Sigmoid colon (tissue), 7 donors: ENCODE data around the gene ECE2. TPM values are rescaled to one million over a fixed set of nuclear protein-coding genes. Genes with fewer than 3 reads are reported as not detected.

Source experiments
- DNase-seq: peaks from one replicate; pipeline ENCODE4 v3.0.0-alpha.2; 2019
- H3K27ac ChIP-seq, 4 donors: fragments of 200-600 bp; sonication (generic); one replicate each; pipeline ENCODE4 v1.5.1; 2016 to 2019; ENCODE audit warnings: mild to moderate bottlenecking in 1 of 4
- H3K27me3 ChIP-seq, 3 donors: fragments of 200-600 bp; sonication (generic); one replicate each; pipeline ENCODE4 v1.5.1; 2019; ENCODE audit warnings: mild to moderate bottlenecking in 1 of 3
- H3K36me3 ChIP-seq, 4 donors: fragments of 200-600 bp; sonication (generic); one replicate each; pipeline ENCODE4 v1.5.1; 2016 to 2019
- H3K4me1 ChIP-seq, 4 donors: fragments of 200-600 bp; sonication (generic); one replicate each; pipeline ENCODE4 v1.5.1; 2017 to 2019
- H3K4me3 ChIP-seq, 4 donors: fragments of 200-600 bp; sonication (generic); one replicate each; pipeline ENCODE4 v1.5.1; 2017 to 2019; ENCODE audit warnings: mild to moderate bottlenecking in 2 of 4, moderate library complexity in 1 of 4
- H3K9me3 ChIP-seq, 4 donors: fragments of 200-600 bp in 3 of 4; sonication (generic) in 3 of 4; one replicate each; pipeline versions ENCODE4 v1.5.1 to v1.6.1; 2013 to 2019
- CTCF ChIP-seq, 4 experiments: fragments of 450-650 bp in 3 of 4; fragments of 200-600 bp in 1 of 4; IDR thresholded peaks; one replicate each; pipeline ENCODE4 v1.5.1; 2016 to 2019; ENCODE audit warnings: antibody characterized with exemption in 4 of 4, mild to moderate bottlenecking in 3 of 4, moderate library complexity in 2 of 4
- EP300 ChIP-seq, 4 donors: sonication (generic); formaldehyde crosslinking; IDR thresholded peaks; one replicate each; pipeline ENCODE4 v1.6.1; 2017; ENCODE audit warnings: antibody characterized with exemption in 4 of 4
- POLR2A ChIP-seq, 2 donors: fragments of 450-650 bp; IDR thresholded peaks; one replicate each; pipeline ENCODE4 v1.6.1; 2016; ENCODE audit warnings: antibody characterized with exemption in 2 of 2, mild to moderate bottlenecking in 2 of 2, moderate library complexity in 2 of 2
- POLR2AphosphoS5 ChIP-seq, 4 donors: sonication (generic); formaldehyde crosslinking; IDR thresholded peaks; one replicate each; pipeline ENCODE4 v1.6.1; 2017; ENCODE audit warnings: antibody characterized with exemption in 4 of 4
- WGBS, 2 donors: extraction: QIAGEN DNeasy Blood & Tissue Kit; methylation state at CpG; one replicate each; pipeline ENCODE4 v1.1.7; 2013; 5-methylcytosine and 5-hydroxymethylcytosine counted together
- intact Hi-C: fragments of 100-400 bp; cut with DNase I; formaldehyde crosslinking; loops from one replicate; pipeline ENCODE4 v1.15.1; 2023
- polyA plus RNA-seq, 3 donors: library from polyadenylated mRNA; stranded (reverse); fragments of 200-250 nt; gene quantifications; one replicate each; pipeline ENCODE4 v1.2.3, GENCODE V29; 2013
- total RNA-seq, 4 donors: library from RNA; depleted of rRNA; stranded (reverse); fragments of >200 nt; gene quantifications; one replicate each; pipeline ENCODE4 v1.1.0, GENCODE V29; 2016
- donor health status: healthy with polysubstance abuse.
- donor health status: Bipolar disorder and iron deficiency.
- donor health status: healthy.

ECE2 gene
- total and polyA plus RNA-seq, 7 donors, result 0.49 to 2.9 (median 1.1) TPM; not detected in 2

- intact Hi-C loops, result no loop called here
- H3K9me3 ChIP-seq, result no peaks in the 10 kb centered on the region
- DNase-seq, result no peak
- TF ChIP-seq EP300 (IDR thresholded peaks at IDR 0.05), result no peak
- TF ChIP-seq POLR2AphosphoS5 (IDR thresholded peaks at IDR 0.05), result no peak
- no peak for TF ChIP-seq POLR2A (IDR thresholded peaks at IDR 0.05)
- TF ChIP-seq CTCF (IDR thresholded peaks at IDR 0.05), result no peak
- H3K27me3 ChIP-seq, result peaks cover 0 to 29% (median 22%) of the 10 kb centered on the region in 3 donors
- H3K4me3 ChIP-seq, result no peak overlapping the region
- H3K27ac ChIP-seq, result no peak overlapping the region
- H3K36me3 ChIP-seq, result peaks cover under 1 to 24% (median 13%) of the 10 kb centered on the region in 4 donors
- peaks cover 0 to 5% (median 2%) of the 10 kb centered on the region in 4 donors for H3K4me1 ChIP-seq
- 93 to 94% methylated on average over 8 of the region's 8 CpGs for WGBS, 2 donors
Observed at GRCh38 chr3:184239221-184239620, 36.6 kb upstream of the ECE2 start.

GRCh38 chr3:184239708-184240107, 36.1 kb upstream of the ECE2 start:
- intact Hi-C loops, result no loop called here
- no peaks in the 10 kb centered on the region for H3K9me3 ChIP-seq
- 78 to 84% methylated on average over 7 of the region's 7 CpGs for WGBS, 2 donors
- no peak for TF ChIP-seq CTCF (IDR thresholded peaks at IDR 0.05)
- no peak for TF ChIP-seq EP300 (IDR thresholded peaks at IDR 0.05)
- no peak for TF ChIP-seq POLR2AphosphoS5 (IDR thresholded peaks at IDR 0.05)
- TF ChIP-seq POLR2A (IDR thresholded peaks at IDR 0.05), result no peak
- H3K27me3 ChIP-seq, result peaks cover 0 to 29% (median 22%) of the 10 kb centered on the region in 3 donors
- H3K4me3 ChIP-seq, result no peak overlapping the region
- no peak overlapping the region for H3K27ac ChIP-seq
- DNase-seq, result no peak
- H3K36me3 ChIP-seq, result peaks cover 5 to 29% (median 17%) of the 10 kb centered on the region in 4 donors
- H3K4me1 ChIP-seq, result peaks cover 0 to 5% (median 2%) of the 10 kb centered on the region in 4 donors

- H3K36me3 ChIP-seq, result peaks cover 11 to 38% (median 24%) of the 10 kb centered on the region in 4 donors
- H3K4me1 ChIP-seq, result peaks cover 0 to 5% (median 2%) of the 10 kb centered on the region in 4 donors
- DNase-seq, result no peak
- H3K4me3 ChIP-seq, result no peak overlapping the region
- WGBS, 2 donors, result 79% methylated on average over 4 of the region's 4 CpGs
- TF ChIP-seq POLR2A (IDR thresholded peaks at IDR 0.05) (no peak), EP300 (IDR thresholded peaks at IDR 0.05) (no peak), POLR2AphosphoS5 (IDR thresholded peaks at IDR 0.05) (no peak)
- H3K27ac ChIP-seq, result no peak overlapping the region
- H3K9me3 ChIP-seq, result no peaks in the 10 kb centered on the region
- peaks cover 0 to 29% (median 22%) of the 10 kb centered on the region in 3 donors for H3K27me3 ChIP-seq
- intact Hi-C loops, result no loop called here
Observed at GRCh38 chr3:184240384-184241140, 35.3 kb upstream of the ECE2 start.

- no peak for DNase-seq
- Histone ChIP-seq H3K4me1 (peaks cover 0 to 5% (median 2%) of the 10 kb centered on the region in 4 donors), H3K27me3 (peaks cover 0 to 29% (median 22%) of the 10 kb centered on the region in 3 donors), H3K27ac (no peak overlapping the region), H3K9me3 (no peaks in the 10 kb centered on the region), H3K4me3 (no peak overlapping the region), H3K36me3 (peaks cover 11 to 39% (median 24%) of the 10 kb centered on the region in 4 donors)
- TF ChIP-seq CTCF (IDR thresholded peaks at IDR 0.05), result no peak
- TF ChIP-seq EP300 (IDR thresholded peaks at IDR 0.05), result no peak
- WGBS, 2 donors, result 16 to 50% methylated on average over 17 of the region's 17 CpGs
- intact Hi-C loops, result no loop called here
Observed at GRCh38 chr3:184241141-184241446, 34.7 kb upstream of the ECE2 start.

GRCh38 chr3:184241447-184242296, 34.1 kb upstream of the ECE2 start:
- H3K27ac ChIP-seq, result no peak overlapping the region
- H3K4me3 ChIP-seq, result no peak overlapping the region
- peaks cover 0 to 29% (median 22%) of the 10 kb centered on the region in 3 donors for H3K27me3 ChIP-seq
- H3K36me3 ChIP-seq, result peaks cover 11 to 39% (median 24%) of the 10 kb centered on the region in 4 donors
- intact Hi-C loops, result no loop called here
- DNase-seq, result no peak
- no peaks in the 10 kb centered on the region for H3K9me3 ChIP-seq
- peaks cover 0 to 5% (median 2%) of the 10 kb centered on the region in 4 donors for H3K4me1 ChIP-seq
- WGBS, 2 donors, result 9 to 39% methylated on average over 46 of the region's 46 CpGs
- no peak for TF ChIP-seq EP300 (IDR thresholded peaks at IDR 0.05)
- peak in 2 of 4 experiments; percentile 27 to 28 for TF ChIP-seq CTCF (IDR thresholded peaks at IDR 0.05)
- no peak for TF ChIP-seq POLR2A (IDR thresholded peaks at IDR 0.05)
